Psoas muscle (tissue), 8 donors: ENCODE measurements around the gene SHE. TPM values are rescaled to one million over a fixed set of nuclear protein-coding genes. Genes with fewer than 3 reads are reported as not detected.

Source experiments
- ATAC-seq, 4 donors: fragments of 200-7000 bp; cut with Tn5 transposase; one replicate each; pipeline ENCODE4 v1.9.1; 2020; ENCODE audit warnings: moderate library complexity in 3 of 4, mild to moderate bottlenecking in 2 of 4
- DNase-seq, 2 donors: peaks; one replicate each; pipeline ENCODE4 v3.0.0-alpha.2; 2020
- H3K27ac ChIP-seq: fragments of 200-600 bp; one replicate; pipeline ENCODE4 v1.8.0; 2022
- H3K27me3 ChIP-seq, 3 donors: fragments of 200-600 bp in 1 of 3; one replicate each; pipeline versions ENCODE4 v1.6.1 to v1.8.0; 2013 to 2022; ENCODE audit warnings: low read length in 2 of 3, mild to moderate bottlenecking in 2 of 3, moderate library complexity in 1 of 3; ENCODE audit not compliant: insufficient read depth in 3 of 3
- H3K36me3 ChIP-seq, 2 donors: fragments of 200-600 bp in 1 of 2; one replicate each; pipeline versions ENCODE4 v1.6.1 to v1.8.0; 2013 to 2022; ENCODE audit warnings: low read depth in 1 of 2, mild to moderate bottlenecking in 1 of 2, moderate library complexity in 1 of 2; ENCODE audit not compliant: insufficient read depth in 1 of 2
- H3K4me1 ChIP-seq: fragments of 200-600 bp; one replicate; pipeline ENCODE4 v1.8.0; 2022
- H3K4me3 ChIP-seq: fragments of 200-600 bp; one replicate; pipeline ENCODE4 v1.8.0; 2022; ENCODE audit warnings: mild to moderate bottlenecking
- H3K9me3 ChIP-seq: fragments of 200-600 bp; one replicate; pipeline ENCODE4 v1.8.0; 2022
- CTCF ChIP-seq: fragments of 200-600 bp; IDR thresholded peaks from one replicate; pipeline ENCODE4 v1.8.0; 2022; ENCODE audit warnings: antibody characterized with exemption
- WGBS, 3 donors: extraction: QIAGEN DNeasy Blood & Tissue Kit; methylation state at CpG; one replicate each; pipeline versions ENCODE4 v1.1.6 to v1.1.7; 2013; 5-methylcytosine and 5-hydroxymethylcytosine counted together
- intact Hi-C, 2 donors: fragments of 100-400 bp; cut with DNase I; formaldehyde crosslinking; loops; one replicate each; pipeline versions ENCODE4 v1.11.0 to v1.14.2; 2022
- polyA plus RNA-seq, 3 donors: library from polyadenylated mRNA; stranded (reverse); fragments of 200-250 nt; gene quantifications; one replicate each; pipeline ENCODE4 v1.2.3, GENCODE V29; 2013
- total RNA-seq, 4 donors: library from RNA; stranded (reverse); fragmentation: NEBNext Ultra II Directional in 2 of 4; extraction: Animal tissue kit (Norgen Biotek cat#: 25700) in 2 of 4; gene quantifications; one replicate each; pipeline versions ENCODE4 v1.2.1 to v1.2.4, GENCODE V29; 2021 to 2023
- donor health status: healthy with polysubstance abuse.
- donor health status: DM: no; HTN: no; CAD: no; lungs with moderate emphysema.
- donor health status: Bipolar disorder and iron deficiency.
- donor health status: healthy.
- donor health status: DM: yes; HTN: yes; CAD: no.
- donor health status: DM: no; HTN: no; CAD: no.
- donor health status: DM: no; HTN: no; CAD: no.
- donor health status: DM: yes; HTN: yes; CAD: no.

SHE gene
- total and polyA plus RNA-seq, 7 donors, result 4.0 to 7.4 (median 6.2) TPM

GRCh38 chr1:154485910-154486496, 16.2 kb downstream of the SHE start:
- peak in 3 of 4 donors; percentile 30 to 70 (median 34) for ATAC-seq
- H3K36me3 ChIP-seq, result no peaks in the 10 kb centered on the region

DNA sequence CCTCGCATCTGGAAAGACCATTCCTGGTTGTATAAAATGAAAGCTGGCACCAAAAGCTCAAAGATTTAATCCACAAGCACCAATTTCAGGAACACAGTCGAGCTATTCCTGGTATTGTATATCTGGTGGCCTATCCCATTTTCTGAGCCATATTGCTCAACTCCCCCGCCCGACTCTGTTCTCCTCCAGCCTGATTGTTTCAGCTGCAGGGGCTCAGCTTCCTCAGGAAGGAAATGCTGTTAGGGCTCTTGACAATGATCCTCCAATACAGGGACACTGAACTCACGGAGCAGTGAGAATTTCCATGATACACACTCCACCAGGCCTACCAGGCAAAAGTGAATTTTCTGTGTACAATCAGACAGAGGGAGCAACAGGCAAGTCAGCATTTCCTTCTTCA, 17.1 kb downstream of the SHE start:
- Histone ChIP-seq H3K4me1 (peaks cover 11% of the 10 kb centered on the region), H3K27ac (no peak overlapping the region), H3K4me3 (no peak overlapping the region), H3K36me3 (no peaks in the 10 kb centered on the region), H3K27me3 (peaks cover 0 to 5% (median 0%) of the 10 kb centered on the region in 3 donors), H3K9me3 (no peaks in the 10 kb centered on the region)
- ATAC-seq (peak; percentile 30 to 72 (median 62)), DNase-seq (peak in 1 of 2 donors; percentile 34)
- 69 to 74% (median 72%) methylated on average over 5 of the region's 5 CpGs for WGBS, 3 donors
- intact Hi-C loops, result loop anchor here (5.0 to 10.0 kb wide), 2 partner anchors 37 to 180 kb away; no protein-coding TSS in a partner anchor
- no peak for TF ChIP-seq CTCF

More at GRCh38 chr1:154485910-154486496, 16.2 kb downstream of the SHE start:
- Histone ChIP-seq H3K27me3 (peaks cover 0 to 5% (median 0%) of the 10 kb centered on the region in 3 donors), H3K4me3 (no peak overlapping the region), H3K4me1 (peaks cover 11% of the 10 kb centered on the region), H3K9me3 (no peaks in the 10 kb centered on the region), H3K27ac (peak overlapping the region; percentile 25)
- no peak for DNase-seq
- WGBS, 3 donors, result 30 to 48% (median 38%) methylated on average over 7 of the region's 7 CpGs
- no peak for TF ChIP-seq CTCF
- intact Hi-C loops, result loop anchor here (5.0 to 10.0 kb wide), 2 partner anchors 36 to 179 kb away; no protein-coding TSS in a partner anchor

DNA sequence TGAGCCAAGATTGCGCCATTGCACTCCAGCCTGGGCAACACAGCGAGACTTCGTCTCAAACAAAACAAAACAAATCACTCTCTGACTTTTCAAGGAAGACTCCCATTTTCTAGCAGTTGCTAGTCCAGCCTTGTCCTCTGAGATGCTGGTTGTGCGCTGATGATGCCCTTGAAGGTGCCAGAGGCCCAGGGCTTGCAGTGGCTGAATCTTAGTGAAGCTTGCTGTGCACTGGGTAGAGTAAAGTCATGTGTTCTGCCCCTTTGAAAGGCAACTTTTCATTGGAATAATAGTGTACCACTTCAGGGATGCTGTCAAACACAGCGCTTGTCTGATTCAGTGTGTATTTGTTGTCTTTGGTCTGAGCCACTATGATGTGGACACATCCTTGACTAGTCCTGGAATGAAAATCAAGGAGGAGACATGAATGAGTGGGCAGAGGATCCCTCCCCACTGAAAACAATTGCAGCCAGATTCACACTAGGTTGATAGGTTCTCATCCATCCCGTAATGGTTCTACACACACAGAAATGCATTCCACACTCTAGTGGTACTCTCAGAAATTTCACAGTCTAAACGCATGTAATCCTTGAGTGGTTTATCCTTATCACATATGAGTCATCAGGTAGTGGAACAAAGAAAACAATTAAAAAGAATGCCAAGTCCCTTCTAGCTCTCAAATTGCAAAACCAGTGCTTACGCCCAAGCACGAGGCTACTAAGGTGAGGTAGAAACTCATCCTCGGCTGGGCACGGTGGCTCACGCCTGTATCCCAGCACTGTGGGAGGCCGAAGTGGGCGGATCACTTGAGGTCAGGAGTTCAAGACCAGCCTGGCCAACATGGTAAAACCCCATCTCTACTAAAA, 18.0 kb downstream of the SHE start:
- intact Hi-C loops, result loop anchor here in 1 of 2 donors (10.0 kb wide), 1 partner anchor 181 kb away; no protein-coding TSS in a partner anchor
- DNase-seq, result no peak

GRCh38 chr1:154481053-154481452, 21.2 kb downstream of the SHE start:
- Histone ChIP-seq H3K4me1 (peaks cover 11% of the 10 kb centered on the region), H3K36me3 (no peaks in the 10 kb centered on the region), H3K9me3 (no peaks in the 10 kb centered on the region), H3K27me3 (no peaks in the 10 kb centered on the region), H3K4me3 (no peak overlapping the region), H3K27ac (no peak overlapping the region)
- WGBS, 3 donors, result 65 to 82% (median 74%) methylated on average over 1 of the region's 1 CpG
- TF ChIP-seq CTCF, result no peak
- no peak for ATAC-seq
- intact Hi-C loops, result loop anchor here in 1 of 2 donors (10.0 kb wide), 1 partner anchor 184 kb away; no protein-coding TSS in a partner anchor
- DNase-seq, result no peak

More for the DNA sequence above, 18.0 kb downstream of the SHE start:
- ATAC-seq, result peak in 2 of 4 donors; percentile 8 to 32
- no peak for TF ChIP-seq CTCF
- no peaks in the 10 kb centered on the region for H3K36me3 ChIP-seq
- no peaks in the 10 kb centered on the region for H3K9me3 ChIP-seq
- peaks cover 0 to 5% (median 0%) of the 10 kb centered on the region in 3 donors for H3K27me3 ChIP-seq
- peaks cover 14% of the 10 kb centered on the region for H3K4me1 ChIP-seq
- WGBS, 3 donors, result 80 to 84% (median 82%) methylated on average over 14 of the region's 14 CpGs
- H3K27ac ChIP-seq, result peak overlapping the region; percentile 23
- no peak overlapping the region for H3K4me3 ChIP-seq
